Endothelial cell (in vitro differentiated cells): ENCODE data around the gene OBSL1. TPM values are rescaled to one million over a fixed set of nuclear protein-coding genes. Genes with fewer than 3 reads are reported as not detected.

Experiments
- DNase-seq: peaks from one replicate; pipeline ENCODE4 v3.0.0; 2021; ENCODE audit warnings: low spot score
- H3K27ac Mint-ChIP-seq: one replicate; pipeline ENCODE4 v1.8.0; 2021; ENCODE audit warnings: mixed read lengths, inconsistent platforms; ENCODE audit not compliant: unreplicated experiment
- H3K27me3 Mint-ChIP-seq: one replicate; pipeline ENCODE4 v1.8.0; 2021; ENCODE audit warnings: mild to moderate bottlenecking, moderate library complexity, mixed read lengths, inconsistent platforms; ENCODE audit not compliant: unreplicated experiment
- H3K36me3 Mint-ChIP-seq: one replicate; pipeline ENCODE4 v1.8.0; 2021; ENCODE audit warnings: mild to moderate bottlenecking, low read depth, mixed read lengths, inconsistent platforms; ENCODE audit not compliant: unreplicated experiment
- H3K4me1 Mint-ChIP-seq: one replicate; pipeline ENCODE4 v1.8.0; 2021; ENCODE audit warnings: mild to moderate bottlenecking, mixed read lengths, inconsistent platforms; ENCODE audit not compliant: unreplicated experiment
- H3K4me3 Mint-ChIP-seq: one replicate; pipeline ENCODE4 v1.8.0; 2021; ENCODE audit warnings: mild to moderate bottlenecking, mixed read lengths, inconsistent platforms; ENCODE audit not compliant: unreplicated experiment
- H3K9me3 Mint-ChIP-seq: one replicate; pipeline ENCODE4 v1.8.0; 2021; ENCODE audit warnings: mixed read lengths, inconsistent platforms; ENCODE audit not compliant: unreplicated experiment
- CTCF ChIP-seq: fragments of 200-600 bp; sonication (generic); IDR thresholded peaks from one replicate; pipeline ENCODE4 v1.5.0; 2021; ENCODE audit warnings: antibody characterized with exemption; ENCODE audit not compliant: unreplicated experiment
- total RNA-seq: library from RNA; stranded (reverse); fragmentation: NEBNext Ultra II Directional; extraction: Animal tissue kit (Norgen Biotek cat#: 25700); gene quantifications from one replicate; pipeline ENCODE4 v1.2.1, GENCODE V29; 2021; ENCODE audit not compliant: unreplicated experiment

OBSL1 gene
- total RNA-seq, 1 donor from 2014 or later: 53.4 TPM

GRCh38 chr2:219545295-219545942 is 25.9 kb downstream of the OBSL1 start:
- Mint-ChIP-seq H3K4me3 (no peak overlapping the region), H3K4me1 (peaks cover 15% of the 10 kb centered on the region), H3K27me3 (peaks cover 46% of the 10 kb centered on the region), H3K27ac (no peak overlapping the region), H3K9me3 (no peaks in the 10 kb centered on the region), H3K36me3 (peaks cover 23% of the 10 kb centered on the region)
- TF ChIP-seq CTCF: no peak
- DNase-seq: no peak

DNA sequence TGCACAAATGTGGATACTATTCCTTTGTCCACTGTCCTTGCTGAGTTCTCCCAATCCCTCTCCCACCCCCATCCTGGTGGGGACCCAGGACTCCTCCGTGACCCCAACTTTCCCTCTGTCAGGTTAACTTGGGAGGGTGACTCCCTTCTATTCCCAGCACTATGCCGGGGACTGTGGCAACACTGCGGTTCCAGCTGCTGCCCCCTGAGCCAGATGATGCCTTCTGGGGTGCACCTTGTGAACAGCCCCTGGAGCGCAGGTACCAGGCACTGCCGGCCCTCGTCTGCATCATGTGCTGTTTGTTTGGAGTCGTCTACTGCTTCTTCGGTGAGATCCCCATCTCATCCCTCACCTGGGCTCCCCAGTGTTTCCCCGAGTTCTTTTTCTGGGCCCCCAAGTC is 26.8 kb downstream of the OBSL1 start:
- Mint-ChIP-seq H3K4me1 (peaks cover 15% of the 10 kb centered on the region), H3K9me3 (no peaks in the 10 kb centered on the region), H3K36me3 (peaks cover 23% of the 10 kb centered on the region), H3K4me3 (peak overlapping the region; percentile 81), H3K27me3 (peaks cover 46% of the 10 kb centered on the region), H3K27ac (peak overlapping the region; percentile 74)
- no peak for DNase-seq
- TF ChIP-seq CTCF: no peak

DNA sequence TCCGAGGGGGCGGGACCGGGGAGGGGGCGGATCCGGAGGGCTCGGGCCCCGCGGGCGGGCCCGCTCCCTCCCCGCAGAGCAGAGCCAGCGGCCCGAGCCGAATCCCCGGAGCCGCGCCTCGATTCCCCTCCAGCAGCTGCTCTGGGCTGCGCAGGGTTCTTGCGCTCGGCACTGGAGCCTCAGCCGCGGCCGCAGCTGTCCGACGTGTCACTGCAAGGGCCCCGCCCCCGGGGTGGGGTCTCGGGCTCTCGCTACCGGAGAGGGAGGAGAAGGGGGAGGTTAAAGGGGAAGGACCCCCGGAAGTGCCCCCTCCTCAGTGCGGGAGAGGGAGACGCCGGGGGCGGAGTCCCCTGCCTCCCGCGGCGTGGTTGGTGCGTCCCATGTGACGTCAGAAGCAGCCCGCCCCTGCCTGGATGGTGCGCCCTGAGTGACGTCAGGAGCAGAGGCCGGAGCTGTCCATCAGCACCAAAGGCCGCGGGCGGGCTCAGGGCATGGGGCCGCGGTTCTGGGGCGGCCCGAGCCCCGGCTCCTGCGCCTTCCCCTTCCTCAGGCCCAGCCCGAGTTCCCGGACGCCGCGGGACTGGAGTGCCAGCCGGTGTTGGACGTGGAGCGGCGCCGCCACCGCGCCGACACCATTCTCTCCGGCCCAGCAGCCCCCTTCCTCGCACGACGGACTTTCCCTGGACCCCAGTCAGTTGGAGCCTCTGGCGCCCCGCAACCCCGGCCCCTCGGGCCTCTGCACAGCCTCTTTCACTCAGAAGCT is 27.6 kb downstream of the OBSL1 start, which contains the start of the genes CHPF and TMEM198:
CHPF (minus strand) TSS at position 214 of the 763 bp plus-strand sequence. CDS start 271 bp downstream, outside the sequence.
TMEM198 (plus strand) TSS at position 433 of the 763 bp plus-strand sequence. CDS start 700 bp downstream, outside the sequence.
- Mint-ChIP-seq H3K4me1 (peaks cover 15% of the 10 kb centered on the region), H3K27me3 (peaks cover 43% of the 10 kb centered on the region), H3K4me3 (peak within 1 kb of the TSS; percentile 81), H3K27ac (peak within 1 kb of the TSS; percentile 74), H3K36me3 (peaks cover 23% of the 10 kb centered on the region), H3K9me3 (no peaks in the 10 kb centered on the region)
- peak; percentile 91 for DNase-seq
- no peak for TF ChIP-seq CTCF

- Mint-ChIP-seq H3K4me1 (peaks cover 15% of the 10 kb centered on the region), H3K4me3 (no peak overlapping the region), H3K27me3 (peaks cover 36% of the 10 kb centered on the region), H3K27ac (no peak overlapping the region), H3K36me3 (peaks cover 18% of the 10 kb centered on the region), H3K9me3 (no peaks in the 10 kb centered on the region)
- DNase-seq: peak; percentile 62
- TF ChIP-seq CTCF: no peak
Measured at GRCh38 chr2:219542931-219543595, 28.3 kb downstream of the OBSL1 start.
